Hematopoietic multipotent progenitor cell treated with erythropoietin and hydrocortisone succinate and interleukin-3 and kit ligand, for 6 days (in vitro differentiated cells): ENCODE measurements around the gene SERPINA12.

ENCODE experiments used
- DNase-seq: peaks from one replicate; pipeline ENCODE4 v3.0.0-alpha.2; 2015

Gene SERPINA12

GRCh38 chr14:94462763-94463572 lies 46.3 kb downstream of the SERPINA12 start:
- DNase-seq, result no peak

GRCh38 chr14:94462219-94462551 lies 47.1 kb downstream of the SERPINA12 start:
- DNase-seq, result no peak

GRCh38 chr14:94461526-94462218 lies 47.6 kb downstream of the SERPINA12 start:
- no peak for DNase-seq

GRCh38 chr14:94460631-94461416 lies 48.4 kb downstream of the SERPINA12 start:
- DNase-seq, result no peak

- no peak for DNase-seq
These were observed 50.6 kb downstream of the SERPINA12 start for GRCh38 chr14:94458558-94459205.

- no peak for DNase-seq
These were observed 51.2 kb downstream of the SERPINA12 start for GRCh38 chr14:94458096-94458495.

GRCh38 chr14:94455928-94456327 lies 53.3 kb downstream of the SERPINA12 start:
- no peak for DNase-seq

- no peak for DNase-seq
These were observed 57.4 kb downstream of the SERPINA12 start for GRCh38 chr14:94451826-94452225.

GRCh38 chr14:94451091-94451771 lies 58.0 kb downstream of the SERPINA12 start:
- DNase-seq, result no peak

- no peak for DNase-seq
These were observed 58.6 kb downstream of the SERPINA12 start for GRCh38 chr14:94450722-94451090.

- DNase-seq, result no peak
These were observed 59.3 kb downstream of the SERPINA12 start for GRCh38 chr14:94449930-94450329.

GRCh38 chr14:94448071-94448808 lies 61.0 kb downstream of the SERPINA12 start:
- DNase-seq, result no peak

GRCh38 chr14:94447206-94447605 lies 62.1 kb downstream of the SERPINA12 start:
- DNase-seq, result no peak

- DNase-seq, result no peak
These were observed 63.1 kb downstream of the SERPINA12 start for GRCh38 chr14:94446126-94446525.

- no peak for DNase-seq
These were observed 64.3 kb downstream of the SERPINA12 start for GRCh38 chr14:94445003-94445402.

- DNase-seq, result no peak
These were observed 67.6 kb downstream of the SERPINA12 start for GRCh38 chr14:94441531-94442205.

GRCh38 chr14:94441130-94441529 lies 68.1 kb downstream of the SERPINA12 start:
- DNase-seq, result no peak

- no peak for DNase-seq
These were observed 69.7 kb downstream of the SERPINA12 start for GRCh38 chr14:94439453-94440057.
